UCSD-AML1 (cell line): ENCODE results near the gene BAG1.

Experiments
- DNase-seq: peaks from one replicate; lab custom pipeline; 2025; ENCODE audit not compliant: unreplicated experiment; lab: John Stamatoyannopoulos, UW

Gene BAG1

DNA sequence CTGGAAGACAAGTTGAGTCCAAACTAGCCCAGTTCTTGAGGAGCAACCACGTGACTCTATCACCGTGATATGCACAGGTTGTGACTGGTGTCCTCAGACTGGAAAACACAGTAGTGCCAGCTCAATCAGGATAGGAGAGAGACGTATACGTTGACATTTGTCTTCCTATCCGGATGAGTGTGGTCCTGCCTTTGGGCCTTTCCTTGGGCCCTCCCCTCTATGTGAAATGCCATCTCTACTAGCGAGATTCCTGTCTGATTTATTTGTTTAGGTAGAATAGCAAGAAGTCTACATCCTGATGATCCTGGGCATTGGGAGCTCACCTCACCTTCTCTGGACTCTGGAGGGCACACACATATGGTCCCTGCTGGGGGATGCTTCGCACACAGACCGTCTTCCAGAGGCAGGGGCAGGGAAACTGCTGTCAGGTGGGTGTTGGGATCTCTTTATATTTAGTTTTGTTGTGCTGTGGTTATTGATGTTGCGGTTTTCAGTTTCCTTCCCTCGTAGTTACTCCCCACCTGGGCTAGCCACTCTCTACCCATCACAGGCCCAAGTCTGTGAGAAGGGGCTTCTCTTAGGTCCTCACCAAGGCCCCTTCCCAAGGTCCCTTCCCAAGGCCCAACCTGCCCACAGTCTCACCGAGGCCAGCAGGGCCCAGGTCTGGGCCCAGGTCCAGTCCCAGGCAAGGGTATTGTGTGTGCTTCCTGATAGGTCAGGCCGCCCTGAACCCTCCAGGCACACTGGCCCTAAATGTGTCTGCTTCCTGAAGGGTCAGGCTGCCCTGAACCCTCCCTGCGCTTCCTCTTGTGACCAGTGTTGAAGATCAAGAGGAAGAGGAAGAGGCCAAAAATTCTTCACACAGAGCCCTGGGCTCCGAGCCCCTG is 43.6 kb downstream of the BAG1 start:
- peak; percentile 43 for DNase-seq

DNA sequence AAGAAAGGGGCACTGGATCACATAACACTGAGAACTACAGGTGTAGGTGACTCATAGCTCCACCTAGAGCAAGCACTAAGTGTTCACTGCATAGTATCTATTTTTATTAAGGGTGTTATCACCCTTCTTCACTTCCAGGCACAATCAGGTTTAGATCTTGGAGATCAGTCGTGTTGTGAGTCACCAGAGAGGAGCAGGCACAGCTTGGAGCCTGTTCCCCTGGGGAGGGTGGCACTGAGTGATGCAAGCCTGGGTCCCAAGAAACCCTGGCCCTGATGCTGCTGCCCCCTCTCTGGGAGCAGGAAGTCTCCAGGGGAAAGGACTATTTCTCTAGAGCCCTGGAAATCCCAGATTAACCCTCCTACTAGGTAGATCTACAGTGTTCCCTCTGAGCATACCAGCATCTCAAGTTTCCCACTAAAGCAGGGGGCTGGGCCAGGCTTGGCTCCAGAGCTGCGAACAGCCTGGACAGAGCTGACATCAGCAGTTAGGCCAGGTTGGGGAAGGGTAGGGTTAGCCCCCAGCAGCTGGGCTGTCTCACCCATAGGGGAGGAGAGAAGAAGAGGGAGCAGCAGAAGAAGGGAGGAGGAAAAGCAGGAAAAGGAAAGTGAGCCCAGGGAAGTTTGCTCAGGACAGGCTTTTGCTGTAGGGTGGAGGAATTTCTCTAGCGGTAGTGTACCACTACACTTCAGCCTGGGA is 52.7 kb downstream of the BAG1 start:
- DNase-seq, result no peak

- no peak for DNase-seq
Observed at GRCh38 chr9:33210006-33210715, 54.3 kb downstream of the BAG1 start.

DNA sequence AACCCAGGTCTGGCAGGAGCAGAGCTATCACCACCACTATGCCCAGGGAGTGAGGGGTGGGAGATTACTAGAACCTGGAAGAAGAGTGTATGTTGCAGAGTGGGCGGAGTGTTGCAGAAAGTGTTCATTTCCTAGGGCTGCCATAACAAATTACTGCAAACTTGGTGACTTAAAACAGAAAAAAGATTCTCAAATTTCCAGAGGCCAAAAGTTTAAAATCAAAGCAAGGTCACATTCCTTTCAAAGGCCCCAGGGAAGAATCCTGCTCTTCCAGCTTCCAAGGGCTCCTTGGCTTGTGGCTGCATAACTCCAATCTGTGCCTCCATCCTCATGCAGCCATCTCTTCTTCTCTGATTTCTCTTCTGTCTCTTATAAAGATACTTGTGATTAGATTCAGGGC is 55.1 kb downstream of the BAG1 start:
- DNase-seq, result no peak

DNA sequence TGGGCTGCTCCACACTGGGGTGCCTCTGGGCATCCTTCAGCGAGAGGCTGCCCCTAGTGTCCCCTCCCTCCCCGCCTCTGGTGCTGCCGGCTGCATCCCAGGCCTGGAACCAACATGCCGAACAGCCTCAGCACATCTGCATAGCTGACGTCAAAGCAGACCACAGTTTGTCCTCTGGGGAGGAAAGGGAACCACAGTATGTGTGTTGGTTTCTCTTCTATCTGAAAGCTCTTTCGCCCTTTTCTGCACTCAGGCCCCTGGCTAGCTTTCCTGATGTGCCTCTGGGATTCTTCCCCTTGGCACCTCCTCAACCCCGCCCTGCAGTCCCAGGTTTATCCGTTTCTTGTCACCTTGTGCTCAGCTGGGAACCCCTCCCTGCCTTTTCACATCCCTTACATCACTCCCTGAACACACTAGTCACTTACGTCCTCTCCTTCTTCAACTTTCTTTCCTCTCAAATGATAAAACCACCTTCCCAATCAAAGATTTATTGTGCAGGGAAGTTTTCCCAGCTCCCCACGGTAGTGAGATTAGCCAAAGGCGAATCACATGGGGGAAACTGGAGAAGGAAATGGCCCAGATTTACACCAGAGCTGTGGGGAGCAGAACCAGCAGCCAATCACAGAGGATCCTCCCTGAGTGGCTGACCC is 61.8 kb downstream of the BAG1 start:
- DNase-seq, result peak; percentile 30
